Measurements from ENCODE around the gene TCF25.
"Not testable (repeated sequence)": the region's sequence is repeated elsewhere in the genome, so short reads cannot be mapped to it uniquely, and the experiment has no call there.

DNA sequence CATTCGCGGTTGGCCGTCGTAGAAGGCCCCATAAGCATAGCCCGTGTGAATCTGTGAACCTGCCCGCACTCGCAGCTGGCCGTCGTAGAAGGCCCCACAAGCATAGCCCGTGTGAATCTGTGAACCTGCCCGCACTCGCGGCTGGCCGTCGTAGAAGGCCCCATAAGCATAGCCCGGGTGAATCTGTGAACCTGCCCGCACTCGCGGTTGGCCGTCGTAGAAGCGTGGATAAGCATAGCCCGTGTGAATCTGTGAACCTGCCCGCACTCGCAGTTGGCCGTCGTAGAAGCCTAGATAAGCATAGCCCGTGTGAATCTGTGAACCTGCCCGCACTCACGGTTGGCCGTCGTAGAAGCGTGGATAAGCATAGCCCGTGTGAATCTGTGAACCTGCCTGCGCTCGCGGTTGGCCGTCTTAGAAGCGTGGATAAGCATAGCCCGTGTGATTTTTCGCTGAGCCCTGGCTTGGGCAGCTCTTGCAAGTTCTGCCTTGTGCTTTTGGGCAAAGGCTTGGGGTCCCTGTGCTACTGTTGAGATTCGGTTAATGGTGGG lies 38.5 kb upstream of the TCF25 start:
- TF ChIP-seq, protein P1, sequence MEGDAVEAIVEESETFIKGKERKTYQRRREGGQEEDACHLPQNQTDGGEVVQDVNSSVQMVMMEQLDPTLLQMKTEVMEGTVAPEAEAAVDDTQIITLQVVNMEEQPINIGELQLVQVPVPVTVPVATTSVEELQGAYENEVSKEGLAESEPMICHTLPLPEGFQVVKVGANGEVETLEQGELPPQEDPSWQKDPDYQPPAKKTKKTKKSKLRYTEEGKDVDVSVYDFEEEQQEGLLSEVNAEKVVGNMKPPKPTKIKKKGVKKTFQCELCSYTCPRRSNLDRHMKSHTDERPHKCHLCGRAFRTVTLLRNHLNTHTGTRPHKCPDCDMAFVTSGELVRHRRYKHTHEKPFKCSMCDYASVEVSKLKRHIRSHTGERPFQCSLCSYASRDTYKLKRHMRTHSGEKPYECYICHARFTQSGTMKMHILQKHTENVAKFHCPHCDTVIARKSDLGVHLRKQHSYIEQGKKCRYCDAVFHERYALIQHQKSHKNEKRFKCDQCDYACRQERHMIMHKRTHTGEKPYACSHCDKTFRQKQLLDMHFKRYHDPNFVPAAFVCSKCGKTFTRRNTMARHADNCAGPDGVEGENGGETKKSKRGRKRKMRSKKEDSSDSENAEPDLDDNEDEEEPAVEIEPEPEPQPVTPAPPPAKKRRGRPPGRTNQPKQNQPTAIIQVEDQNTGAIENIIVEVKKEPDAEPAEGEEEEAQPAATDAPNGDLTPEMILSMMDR (conservative IDR thresholded peaks at IDR 0.05; ENCODE audit: low read depth, low read length), result not testable (repeated sequence)
- not testable (repeated sequence) for TF ChIP-seq EZH2 (IDR thresholded peaks at IDR 0.05; ENCODE audit: low read length, unreplicated experiment); EZH2phosphoT487 (IDR thresholded peaks at IDR 0.05; ENCODE audit: borderline replicate concordance, low read length)

Measured in PC-3 (cell line).